Transverse colon (tissue), 4 donors: ENCODE results near the gene PLK1. TPM values are rescaled to one million over a fixed set of nuclear protein-coding genes. Genes with fewer than 3 reads are reported as not detected.

Source experiments
- DNase-seq: peaks from one replicate; pipeline ENCODE4 v3.0.0-alpha.2; 2019
- H3K27ac ChIP-seq, 4 donors: fragments of 200-600 bp; sonication (generic); 2 replicates each; pipeline ENCODE4 v1.5.1; 2016 to 2018; ENCODE audit warnings: inconsistent platforms in 4 of 4
- H3K27me3 ChIP-seq: fragments of 200-600 bp; sonication (generic); 2 replicates; pipeline ENCODE4 v1.5.1; 2017; ENCODE audit warnings: inconsistent platforms
- H3K36me3 ChIP-seq, 4 donors: fragments of 200-600 bp; sonication (generic); 2 replicates each; pipeline ENCODE4 v1.5.1; 2017 to 2019; ENCODE audit warnings: inconsistent platforms in 4 of 4
- H3K4me1 ChIP-seq, 4 donors: fragments of 200-600 bp; sonication (generic); 2 replicates each; pipeline ENCODE4 v1.5.1; 2017 to 2020; ENCODE audit warnings: inconsistent platforms in 4 of 4
- H3K4me3 ChIP-seq, 4 donors: fragments of 200-600 bp; sonication (generic); 1 replicate in 1 of 4; 2 replicates in 3 of 4; pipeline versions ENCODE4 v1.5.1 to v1.6.1; 2017 to 2019; ENCODE audit warnings: inconsistent platforms in 4 of 4
- H3K9me3 ChIP-seq, 2 donors: fragments of 200-600 bp; sonication (generic); 2 replicates each; pipeline ENCODE4 v1.5.1; 2017 to 2019; ENCODE audit warnings: inconsistent platforms in 2 of 2
- CTCF ChIP-seq, 5 experiments: fragments of 200-600 bp in 3 of 5; fragments of 450-650 bp in 2 of 5; sonication (generic) in 3 of 5; IDR thresholded peaks; 1 replicate in 2 of 5; 2 replicates in 3 of 5; pipeline ENCODE4 v1.5.1; 2016 to 2017; ENCODE audit warnings: antibody characterized with exemption in 5 of 5, inconsistent platforms in 3 of 5, mild to moderate bottlenecking in 2 of 5, moderate library complexity in 1 of 5
- EP300 ChIP-seq: sonication (generic); formaldehyde crosslinking; IDR thresholded peaks from one replicate; pipeline ENCODE4 v1.6.1; 2017; ENCODE audit warnings: antibody characterized with exemption, low read depth
- POLR2A ChIP-seq: fragments of 450-650 bp; IDR thresholded peaks from one replicate; pipeline ENCODE4 v1.6.1; 2016; ENCODE audit warnings: antibody characterized with exemption, mild to moderate bottlenecking, moderate library complexity
- POLR2AphosphoS5 ChIP-seq, 3 donors: sonication (generic); formaldehyde crosslinking; IDR thresholded peaks; one replicate each; pipeline ENCODE4 v1.6.1; 2016; ENCODE audit warnings: antibody characterized with exemption in 3 of 3
- WGBS, 2 donors: methylation state at CpG; one replicate each; pipeline ENCODE4 v1.1.5; 2018; ENCODE audit warnings: low coverage in 1 of 2; 5-methylcytosine and 5-hydroxymethylcytosine counted together
- in situ Hi-C, 4 donors: fragments of 200-750 bp; cut with MboI; loops; one replicate each; pipeline versions ENCODE4 v1.15.0 to v1.15.1; 2017; ENCODE audit warnings: low sequenced_read_pairs in 3 of 4, low pct_ligation_motif_present in 1 of 4, low pct_unique_long_range_greater_than_20kb in 1 of 4
- intact Hi-C: fragments of 100-400 bp; cut with DNase I; formaldehyde crosslinking; loops from one replicate; pipeline ENCODE4 v1.15.1; 2023; ENCODE audit warnings: low total_unique reads
- total RNA-seq, 4 donors: library from RNA; depleted of rRNA; stranded (reverse); fragments of >200 nt; gene quantifications; one replicate each; pipeline ENCODE4 v1.1.0, GENCODE V29; 2016

The PLK1 gene
- total RNA-seq, 4 donors from 2014 or later, result 1.5 to 20.1 (median 4.3) TPM

DNA sequence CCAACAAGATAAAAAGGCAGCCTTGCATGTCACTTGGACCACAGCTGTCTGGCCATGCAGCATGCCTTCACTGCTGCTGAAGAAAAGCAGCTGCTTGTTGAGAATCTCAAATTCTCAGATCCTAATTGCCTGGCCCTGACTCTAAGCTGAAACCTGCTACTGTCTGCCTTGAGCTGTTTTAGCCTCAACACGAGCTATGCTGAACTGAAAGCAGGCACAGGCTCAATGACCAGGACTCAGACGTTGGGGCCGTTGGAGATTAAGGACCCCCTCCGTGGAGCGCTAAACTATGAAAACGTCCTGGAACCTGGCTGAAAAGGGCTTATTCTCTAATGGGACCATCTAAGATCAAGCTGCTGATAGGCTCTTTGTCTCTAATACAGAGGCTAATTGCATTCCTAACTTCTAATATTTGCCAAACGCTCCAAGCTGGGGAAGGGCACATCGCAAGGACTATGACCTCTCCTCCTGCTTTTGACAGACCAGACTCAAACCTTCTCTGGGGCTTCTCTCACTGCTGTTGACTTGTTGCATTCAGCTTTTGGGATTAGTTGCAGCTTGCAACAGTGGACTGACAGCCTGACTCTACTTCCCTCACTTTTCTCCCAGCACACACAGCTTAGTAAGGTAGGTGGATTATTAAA is 4.6 kb upstream of the PLK1 start:
- intact Hi-C loops (no loop called here), in situ Hi-C loops (no loop called here)
- Histone ChIP-seq H3K4me3 (no peak overlapping the region), H3K27me3 (no peaks in the 10 kb centered on the region), H3K9me3 (no peaks in the 10 kb centered on the region), H3K27ac (no peak overlapping the region), H3K4me1 (peaks cover under 1 to 22% (median 15%) of the 10 kb centered on the region in 4 donors), H3K36me3 (peaks cover 0 to 7% (median 0%) of the 10 kb centered on the region in 4 donors)
- TF ChIP-seq POLR2AphosphoS5 (IDR thresholded peaks at IDR 0.05) (no peak), EP300 (no peak), POLR2A (no peak), CTCF (IDR thresholded peaks at IDR 0.05) (no peak)
- 86 to 89% methylated on average over 6 to 8 of the region's 8 CpGs for WGBS, 2 donors
- no peak for DNase-seq

DNA sequence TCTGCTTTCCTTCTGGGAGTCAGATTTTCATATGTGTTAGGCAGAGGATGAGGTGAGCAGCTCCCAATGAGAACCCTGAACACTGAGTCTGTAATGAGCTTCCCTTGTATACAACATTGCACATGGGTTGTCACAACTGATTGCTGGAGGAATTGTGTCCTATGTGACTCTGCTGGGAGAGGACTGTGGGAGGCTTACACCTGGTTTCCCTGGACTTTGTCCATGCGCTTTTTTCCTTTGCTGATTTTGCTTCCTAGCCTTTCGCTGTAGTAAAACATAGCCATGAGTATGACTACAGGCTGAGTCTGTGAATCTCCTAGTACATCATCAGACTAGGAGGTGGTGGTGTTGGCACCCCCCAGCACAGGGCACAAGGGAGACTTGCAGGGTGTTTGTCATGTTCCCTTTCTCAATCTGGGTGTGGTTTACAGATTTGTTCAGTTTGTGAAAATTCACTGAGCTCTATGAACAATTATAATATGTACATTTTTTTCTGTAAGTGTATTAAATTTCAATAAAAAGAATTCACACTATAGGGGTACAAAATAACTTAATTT is 1.7 kb upstream of the PLK1 start:
- no peak for TF ChIP-seq POLR2AphosphoS5 (IDR thresholded peaks at IDR 0.05)
- no peak for TF ChIP-seq CTCF (IDR thresholded peaks at IDR 0.05)
- no peak for TF ChIP-seq POLR2A
- TF ChIP-seq EP300, result no peak
- DNase-seq, result no peak
- peaks cover 3 to 34% (median 21%) of the 10 kb centered on the region in 4 donors for H3K4me1 ChIP-seq
- intact Hi-C loops (no loop called here), in situ Hi-C loops (no loop called here)
- peaks cover 0 to 3% (median 0%) of the 10 kb centered on the region in 4 donors for H3K36me3 ChIP-seq
- WGBS, 2 donors, result 40 to 64% methylated on average over 2 of the region's 2 CpGs
- H3K9me3 ChIP-seq, result no peaks in the 10 kb centered on the region
- no peak overlapping the region for H3K4me3 ChIP-seq
- peak overlapping the region; percentile 56 to 67 (median 62) for H3K27ac ChIP-seq
- H3K27me3 ChIP-seq, result no peaks in the 10 kb centered on the region

GRCh38 chr16:23679274-23679985 is 741 bp downstream of the PLK1 start:
- TF ChIP-seq EP300, result no peak
- TF ChIP-seq POLR2A, result no peak
- no peak for TF ChIP-seq CTCF (IDR thresholded peaks at IDR 0.05)
- no peak for TF ChIP-seq POLR2AphosphoS5 (IDR thresholded peaks at IDR 0.05)
- Histone ChIP-seq H3K36me3 (peaks cover 0 to 6% (median under 1%) of the 10 kb centered on the region in 4 donors), H3K27ac (peak overlapping the region in 3 of 4 donors; percentile 56 to 67 (median 61)), H3K4me1 (peaks cover 3 to 34% (median 21%) of the 10 kb centered on the region in 4 donors), H3K27me3 (no peaks in the 10 kb centered on the region), H3K9me3 (no peaks in the 10 kb centered on the region), H3K4me3 (peak overlapping the region in 3 of 4 donors; percentile 45 to 65 (median 52))
- DNase-seq, result peak; percentile 56
- WGBS, 2 donors, result 11% methylated on average over 24 of the region's 24 CpGs; no CpG with 5 or more reads in 1 of the 2 donors
- in situ Hi-C loops (no loop called here), intact Hi-C loops (no loop called here)

- intact Hi-C loops (no loop called here), in situ Hi-C loops (no loop called here)
- Histone ChIP-seq H3K9me3 (no peaks in the 10 kb centered on the region), H3K27me3 (no peaks in the 10 kb centered on the region), H3K27ac (peak overlapping the region in 1 of 4 donors; percentile 67), H3K4me1 (peaks cover 3 to 34% (median 21%) of the 10 kb centered on the region in 4 donors), H3K36me3 (peaks cover 0 to 7% (median 2%) of the 10 kb centered on the region in 4 donors), H3K4me3 (peak overlapping the region in 2 of 4 donors; percentile 52 to 65)
- WGBS, 2 donors, result 56% methylated on average over 6 of the region's 6 CpGs; no CpG with 5 or more reads in 1 of the 2 donors
- DNase-seq, result no peak
- TF ChIP-seq POLR2A (no peak), POLR2AphosphoS5 (IDR thresholded peaks at IDR 0.05) (no peak), CTCF (IDR thresholded peaks at IDR 0.05) (no peak), EP300 (no peak)
Measured at GRCh38 chr16:23679986-23680336, 1.3 kb downstream of the PLK1 start.
